ENCODE data around the gene HSPA9.

- TF ChIP-seq CTCF (IDR thresholded peaks at IDR 0.05) (no peak), POLR2AphosphoS5 (IDR thresholded peaks at IDR 0.05; ENCODE audit: low read depth, low read length) (no peak), TCF7L2 (IDR thresholded peaks at IDR 0.05; ENCODE audit: low read depth, low read length) (no peak)
- TF ChIP-seq, protein P1, sequence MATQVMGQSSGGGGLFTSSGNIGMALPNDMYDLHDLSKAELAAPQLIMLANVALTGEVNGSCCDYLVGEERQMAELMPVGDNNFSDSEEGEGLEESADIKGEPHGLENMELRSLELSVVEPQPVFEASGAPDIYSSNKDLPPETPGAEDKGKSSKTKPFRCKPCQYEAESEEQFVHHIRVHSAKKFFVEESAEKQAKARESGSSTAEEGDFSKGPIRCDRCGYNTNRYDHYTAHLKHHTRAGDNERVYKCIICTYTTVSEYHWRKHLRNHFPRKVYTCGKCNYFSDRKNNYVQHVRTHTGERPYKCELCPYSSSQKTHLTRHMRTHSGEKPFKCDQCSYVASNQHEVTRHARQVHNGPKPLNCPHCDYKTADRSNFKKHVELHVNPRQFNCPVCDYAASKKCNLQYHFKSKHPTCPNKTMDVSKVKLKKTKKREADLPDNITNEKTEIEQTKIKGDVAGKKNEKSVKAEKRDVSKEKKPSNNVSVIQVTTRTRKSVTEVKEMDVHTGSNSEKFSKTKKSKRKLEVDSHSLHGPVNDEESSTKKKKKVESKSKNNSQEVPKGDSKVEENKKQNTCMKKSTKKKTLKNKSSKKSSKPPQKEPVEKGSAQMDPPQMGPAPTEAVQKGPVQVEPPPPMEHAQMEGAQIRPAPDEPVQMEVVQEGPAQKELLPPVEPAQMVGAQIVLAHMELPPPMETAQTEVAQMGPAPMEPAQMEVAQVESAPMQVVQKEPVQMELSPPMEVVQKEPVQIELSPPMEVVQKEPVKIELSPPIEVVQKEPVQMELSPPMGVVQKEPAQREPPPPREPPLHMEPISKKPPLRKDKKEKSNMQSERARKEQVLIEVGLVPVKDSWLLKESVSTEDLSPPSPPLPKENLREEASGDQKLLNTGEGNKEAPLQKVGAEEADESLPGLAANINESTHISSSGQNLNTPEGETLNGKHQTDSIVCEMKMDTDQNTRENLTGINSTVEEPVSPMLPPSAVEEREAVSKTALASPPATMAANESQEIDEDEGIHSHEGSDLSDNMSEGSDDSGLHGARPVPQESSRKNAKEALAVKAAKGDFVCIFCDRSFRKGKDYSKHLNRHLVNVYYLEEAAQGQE (IDR thresholded peaks at IDR 0.05; ENCODE audit: insufficient read depth in 1 of 2, low read depth in 2 of 2, low read length in 1 of 2), result no peak
Observed at GRCh38 chr5:138605254-138605972, 30.2 kb upstream of the HSPA9 start.
